ENCODE data around the gene IFI30. TPM values are rescaled to one million over a fixed set of nuclear protein-coding genes. Genes with fewer than 3 reads are reported as not detected.
"Not testable (repeated sequence)": the region's sequence is repeated elsewhere in the genome, so short reads cannot be mapped to it uniquely, and the experiment has no call there.

The IFI30 gene
- total RNA-seq, 1 experiment from 2014 or later, result 23.6 TPM

DNA sequence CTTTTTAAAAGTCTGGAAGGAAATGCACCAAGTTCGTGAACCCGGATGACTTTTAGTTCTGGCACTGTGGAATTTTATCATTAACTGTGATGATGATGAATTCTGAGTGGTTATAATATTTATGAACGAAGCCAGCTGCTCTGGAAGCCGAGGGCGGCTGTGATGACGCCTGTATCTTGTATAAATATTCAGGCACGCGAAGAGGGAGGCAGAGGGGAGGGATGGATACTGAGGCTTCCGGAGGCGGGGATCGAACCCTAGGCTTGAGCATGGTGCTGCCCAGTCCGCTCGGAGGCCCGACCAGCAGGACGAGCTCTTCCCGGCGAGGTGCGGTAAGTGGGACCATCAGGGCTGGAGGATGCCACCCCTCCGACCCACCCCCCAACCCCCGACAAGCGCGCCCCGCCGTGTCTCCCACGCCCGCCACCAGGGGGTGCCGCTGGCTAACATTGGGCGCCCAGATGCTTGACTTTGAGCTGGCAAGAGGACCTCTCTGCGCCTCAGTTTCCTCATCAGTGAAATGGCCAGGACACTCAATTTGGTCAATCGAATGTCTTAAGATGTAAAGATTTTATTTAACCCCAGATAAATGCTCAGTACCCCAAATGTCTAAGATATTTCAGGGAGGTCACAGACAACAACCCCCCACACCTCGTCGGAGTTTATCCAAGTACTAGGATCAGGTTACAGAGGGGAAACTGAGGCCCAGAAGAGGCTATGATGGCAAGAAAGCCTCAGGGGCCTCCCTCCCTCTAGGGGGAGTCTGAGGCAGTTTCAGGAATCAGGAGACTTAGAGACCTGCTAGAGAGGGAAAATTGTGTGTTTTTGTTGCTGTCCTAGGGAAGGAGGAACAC, 34.7 kb downstream of the IFI30 start:
- no CpG with 5 or more reads among the region's 32 CpGs for WGBS (ENCODE audit: extremely low coverage, insufficient read length, low lambda C conversion rate)
- Histone ChIP-seq H4K8ac (replicated peaks; ENCODE audit: insufficient read length, low read depth, low read length) (no peak overlapping the region), H3K9me3 (ENCODE audit: control insufficient read depth, low read depth, low read length) (no peaks in the 10 kb centered on the region)

DNA sequence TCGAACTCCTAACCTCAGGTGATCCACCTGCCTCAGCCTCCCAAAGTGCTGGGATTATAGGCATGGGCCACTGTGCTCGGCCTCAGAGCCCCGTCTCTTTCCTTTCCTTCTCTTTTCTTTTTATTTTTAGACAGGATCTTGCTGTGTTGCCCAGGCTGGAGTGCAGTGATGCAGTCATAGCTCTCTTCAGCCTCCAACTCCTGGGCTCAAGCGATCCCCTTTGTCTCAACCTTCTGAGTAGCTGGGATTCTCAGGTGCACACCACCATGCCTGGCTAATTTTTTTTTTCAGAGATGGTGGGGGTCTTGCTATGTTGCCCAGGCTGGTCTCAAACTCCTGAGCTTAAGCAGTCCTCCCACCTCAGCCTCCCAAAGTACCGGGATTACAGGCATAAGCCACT, 36.3 kb downstream of the IFI30 start:
- H2BK5ac ChIP-seq (ENCODE audit: insufficient read length, low read length); H3K14ac ChIP-seq (ENCODE audit: insufficient read depth, low read length): not testable (repeated sequence)

More for the DNA sequence above, 34.7 kb downstream of the IFI30 start:
- peaks cover 17% of the 10 kb centered on the region for H3K23me2 ChIP-seq (ENCODE audit: insufficient read length, low read depth, low read length, poor library complexity, severe bottlenecking)
- peaks cover under 1% of the 10 kb centered on the region for H4K20me1 ChIP-seq (ENCODE audit: control insufficient read depth, insufficient read depth, insufficient read length)
- DNase-seq, result peak; percentile 72
- H3K27ac ChIP-seq (ENCODE audit: insufficient read length, low read depth, low read length), result no peak overlapping the region
- no peak overlapping the region for H2BK120ac ChIP-seq (ENCODE audit: low read depth, low read length, poor library complexity, severe bottlenecking)
- no peak overlapping the region for H3K27ac Mint-ChIP-seq
- H2BK5ac ChIP-seq (ENCODE audit: insufficient read length, low read length), result no peak overlapping the region
- no peaks in the 10 kb centered on the region for H3K27me3 ChIP-seq (ENCODE audit: insufficient read depth, low read length)
- no peak overlapping the region for H2BK15ac ChIP-seq (ENCODE audit: low read depth, low read length)
- no peaks in the 10 kb centered on the region for H3K4me1 ChIP-seq (ENCODE audit: insufficient read depth, low read length)
- H2AFZ ChIP-seq (ENCODE audit: low read length), result no peak overlapping the region
- H3K18ac ChIP-seq (ENCODE audit: insufficient read length, low read depth, low read length), result no peak overlapping the region
- H4K5ac ChIP-seq (ENCODE audit: insufficient read length, low read depth, low read length), result no peak overlapping the region
- H3K79me2 ChIP-seq (ENCODE audit: insufficient read depth, low read length), result no peaks in the 10 kb centered on the region
- H3K56ac ChIP-seq (ENCODE audit: insufficient read length, low read depth, low read length), result no peak overlapping the region
- no peak overlapping the region for H3K4ac ChIP-seq (ENCODE audit: low read depth, low read length)
- H3K4me3 Mint-ChIP-seq, result peak overlapping the region in 1 of 2 experiments; percentile 53; a peak in 2 of 5 replicates
- H2BK12ac ChIP-seq (ENCODE audit: insufficient read length, low read depth, low read length), result no peak overlapping the region
- H3K4me1 Mint-ChIP-seq, result peaks cover 6 to 28% of the 10 kb centered on the region in 2 experiments
- no peaks in the 10 kb centered on the region for H3K79me1 ChIP-seq (ENCODE audit: insufficient read depth, low read depth, low read length, poor library complexity, severe bottlenecking)
- H3K9me3 Mint-ChIP-seq, result peaks cover 0 to under 1% of the 10 kb centered on the region in 2 experiments; a peak in 1 of 5 replicates
- H3K36me3 Mint-ChIP-seq (ENCODE audit: insufficient read depth in 1 of 3, low read depth in 3 of 3), result no peaks in the 10 kb centered on the region
- no peak overlapping the region for H2AK5ac ChIP-seq (ENCODE audit: insufficient read length, low read length)
- no peaks in the 10 kb centered on the region for H3K27me3 Mint-ChIP-seq (ENCODE audit: low read depth)
- no peak overlapping the region for H2BK20ac ChIP-seq (ENCODE audit: low read depth, low read length, poor library complexity, severe bottlenecking)
- H4K91ac ChIP-seq (ENCODE audit: insufficient read length, low read depth, low read length), result no peak overlapping the region
- H3K4me2 ChIP-seq (ENCODE audit: insufficient read depth, insufficient read length, low read length), result no peak overlapping the region
- no peak overlapping the region for H3T11ph ChIP-seq (ENCODE audit: low read length)
- no peak overlapping the region for H3K9ac ChIP-seq (ENCODE audit: extremely low read depth, insufficient read length, low read length)
- TF ChIP-seq, protein P1, sequence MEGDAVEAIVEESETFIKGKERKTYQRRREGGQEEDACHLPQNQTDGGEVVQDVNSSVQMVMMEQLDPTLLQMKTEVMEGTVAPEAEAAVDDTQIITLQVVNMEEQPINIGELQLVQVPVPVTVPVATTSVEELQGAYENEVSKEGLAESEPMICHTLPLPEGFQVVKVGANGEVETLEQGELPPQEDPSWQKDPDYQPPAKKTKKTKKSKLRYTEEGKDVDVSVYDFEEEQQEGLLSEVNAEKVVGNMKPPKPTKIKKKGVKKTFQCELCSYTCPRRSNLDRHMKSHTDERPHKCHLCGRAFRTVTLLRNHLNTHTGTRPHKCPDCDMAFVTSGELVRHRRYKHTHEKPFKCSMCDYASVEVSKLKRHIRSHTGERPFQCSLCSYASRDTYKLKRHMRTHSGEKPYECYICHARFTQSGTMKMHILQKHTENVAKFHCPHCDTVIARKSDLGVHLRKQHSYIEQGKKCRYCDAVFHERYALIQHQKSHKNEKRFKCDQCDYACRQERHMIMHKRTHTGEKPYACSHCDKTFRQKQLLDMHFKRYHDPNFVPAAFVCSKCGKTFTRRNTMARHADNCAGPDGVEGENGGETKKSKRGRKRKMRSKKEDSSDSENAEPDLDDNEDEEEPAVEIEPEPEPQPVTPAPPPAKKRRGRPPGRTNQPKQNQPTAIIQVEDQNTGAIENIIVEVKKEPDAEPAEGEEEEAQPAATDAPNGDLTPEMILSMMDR (conservative IDR thresholded peaks at IDR 0.05), result peak; percentile 76
- H3K23ac ChIP-seq (ENCODE audit: insufficient read length, low read depth, low read length), result no peak overlapping the region
- H3K14ac ChIP-seq (ENCODE audit: insufficient read depth, low read length), result no peak overlapping the region

More for the DNA sequence above, 36.3 kb downstream of the IFI30 start:
- no CpG with 5 or more reads among the region's 5 CpGs for WGBS (ENCODE audit: extremely low coverage, insufficient read length, low lambda C conversion rate)
- not testable (repeated sequence) for H3K18ac ChIP-seq (ENCODE audit: insufficient read length, low read depth, low read length); H4K91ac ChIP-seq (ENCODE audit: insufficient read length, low read depth, low read length); H3K27me3 Mint-ChIP-seq (ENCODE audit: low read depth); H3K79me1 ChIP-seq (ENCODE audit: insufficient read depth, low read depth, low read length, poor library complexity, severe bottlenecking); H3K4me2 ChIP-seq (ENCODE audit: insufficient read depth, insufficient read length, low read length); H3K27ac Mint-ChIP-seq; DNase-seq; H2BK15ac ChIP-seq (ENCODE audit: low read depth, low read length); H3K9ac ChIP-seq (ENCODE audit: extremely low read depth, insufficient read length, low read length); H4K5ac ChIP-seq (ENCODE audit: insufficient read length, low read depth, low read length); H3K9me3 Mint-ChIP-seq; H3K9me3 ChIP-seq (ENCODE audit: control insufficient read depth, low read depth, low read length); H3K4me3 Mint-ChIP-seq; H3K23ac ChIP-seq (ENCODE audit: insufficient read length, low read depth, low read length); H3K56ac ChIP-seq (ENCODE audit: insufficient read length, low read depth, low read length); H2AK5ac ChIP-seq (ENCODE audit: insufficient read length, low read length); H2BK20ac ChIP-seq (ENCODE audit: low read depth, low read length, poor library complexity, severe bottlenecking); H3K4me1 ChIP-seq (ENCODE audit: insufficient read depth, low read length); H3K4ac ChIP-seq (ENCODE audit: low read depth, low read length); H3K79me2 ChIP-seq (ENCODE audit: insufficient read depth, low read length); H3K23me2 ChIP-seq (ENCODE audit: insufficient read length, low read depth, low read length, poor library complexity, severe bottlenecking); H2AFZ ChIP-seq (ENCODE audit: low read length); H3K27ac ChIP-seq (ENCODE audit: insufficient read length, low read depth, low read length); H2BK120ac ChIP-seq (ENCODE audit: low read depth, low read length, poor library complexity, severe bottlenecking); H4K20me1 ChIP-seq (ENCODE audit: control insufficient read depth, insufficient read depth, insufficient read length); H3K27me3 ChIP-seq (ENCODE audit: insufficient read depth, low read length); H3K36me3 Mint-ChIP-seq (ENCODE audit: insufficient read depth in 1 of 3, low read depth in 3 of 3); H4K8ac ChIP-seq (replicated peaks; ENCODE audit: insufficient read length, low read depth, low read length); H3T11ph ChIP-seq (ENCODE audit: low read length); H2BK12ac ChIP-seq (ENCODE audit: insufficient read length, low read depth, low read length)
- peaks cover 5 to 27% of the 10 kb centered on the region in 2 experiments; a peak in 3 of 4 replicates for H3K4me1 Mint-ChIP-seq
